Neural cell (in vitro differentiated cells): ENCODE measurements around the gene VPS13D. TPM values are rescaled to one million over a fixed set of nuclear protein-coding genes. Genes with fewer than 3 reads are reported as not detected.

Experiments
- H2AFZ ChIP-seq: fragments of 200-600, 300-800 bp; sonication (generic), shearing (Covaris generic); 2 replicates; pipeline ENCODE4 v1.6.0; 2014; ENCODE audit warnings: low read depth, mild to moderate bottlenecking, antibody characterized with exemption, low read length, moderate library complexity
- H3F3A ChIP-seq: fragments of 200-600 bp; shearing (Covaris generic); 2 replicates; pipeline ENCODE4 v1.6.1; 2016; ENCODE audit warnings: mild to moderate bottlenecking, moderate library complexity, mixed read lengths, antibody characterized with exemption, low read length; ENCODE audit not compliant: insufficient read depth, poor library complexity, severe bottlenecking
- H3K27ac ChIP-seq: fragments of 200-600, 300-800 bp; sonication (generic), shearing (Covaris generic); 2 replicates; pipeline ENCODE4 v1.5.1; 2014; ENCODE audit warnings: mild to moderate bottlenecking, low read length, moderate library complexity
- H3K27me3 ChIP-seq: fragments of 300-800, 200-600 bp; sonication (generic), shearing (Covaris generic); 2 replicates; pipeline ENCODE4 v1.6.0; 2014; ENCODE audit warnings: mild to moderate bottlenecking, low read depth, low read length, moderate library complexity; ENCODE audit not compliant: insufficient read depth
- H3K36me3 ChIP-seq: fragments of 300-800, 200-600 bp; sonication (generic), shearing (Covaris generic); 2 replicates; pipeline ENCODE4 v1.5.1; 2014; ENCODE audit warnings: mild to moderate bottlenecking, antibody characterized with exemption, low read length, moderate library complexity; ENCODE audit not compliant: insufficient read depth
- H3K4me2 ChIP-seq: fragments of 300-800, 200-600 bp; sonication (generic), shearing (Covaris generic); 2 replicates; pipeline ENCODE4 v1.6.0; 2014; ENCODE audit warnings: mild to moderate bottlenecking, low read length
- H3K4me3 ChIP-seq: fragments of 300-800, 200-600 bp; sonication (generic), shearing (Covaris generic); 2 replicates; pipeline ENCODE4 v1.5.1; 2014; ENCODE audit warnings: mild to moderate bottlenecking, low read length, moderate library complexity
- H3K79me2 ChIP-seq: fragments of 200-600 bp; shearing (Covaris generic); replicated peaks from 2 replicates; pipeline ENCODE4 v1.6.0; 2014; ENCODE audit warnings: mild to moderate bottlenecking, low read length, moderate library complexity; ENCODE audit not compliant: insufficient read depth
- H3K9ac ChIP-seq: fragments of 300-800, 200-600 bp; sonication (generic), shearing (Covaris generic); 2 replicates; pipeline ENCODE4 v1.6.1; 2016; ENCODE audit warnings: mild to moderate bottlenecking, low read length, mixed read lengths
- H3K9me2 ChIP-seq: fragments of 200-600 bp; shearing (Covaris generic); 2 replicates; pipeline ENCODE4 v1.6.1; 2016; ENCODE audit warnings: mild to moderate bottlenecking, low read length, mixed read lengths; ENCODE audit not compliant: insufficient read depth
- H3K9me3 ChIP-seq: fragments of 200-600, 300-800 bp; sonication (generic), shearing (Covaris generic); 2 replicates; pipeline ENCODE4 v1.6.1; 2016; ENCODE audit warnings: mild to moderate bottlenecking, mixed run types, low read length, moderate library complexity, mixed read lengths
- H4K20me1 ChIP-seq: fragments of 200-600 bp; shearing (Covaris generic); 2 replicates; pipeline ENCODE4 v1.6.1; 2016; ENCODE audit warnings: mild to moderate bottlenecking, mixed run types; ENCODE audit not compliant: insufficient read depth
- CTCF ChIP-seq: fragments of 450-650 bp; IDR thresholded peaks from 2 replicates; pipeline ENCODE4 v1.5.1; 2014; ENCODE audit warnings: antibody characterized with exemption, mild to moderate bottlenecking, moderate library complexity; ENCODE audit not compliant: poor library complexity, severe bottlenecking
- EP300 ChIP-seq: fragments of 450-650 bp; conservative IDR thresholded peaks from 2 replicates; pipeline ENCODE4 v1.6.1; 2014; ENCODE audit warnings: antibody characterized with exemption, mild to moderate bottlenecking, moderate library complexity; ENCODE audit not compliant: poor library complexity, severe bottlenecking
- EZH2 ChIP-seq: fragments of 200-600, 300-800 bp; shearing (Covaris generic), sonication (generic); IDR thresholded peaks from 2 replicates; pipeline ENCODE4 v1.6.1; 2014; ENCODE audit warnings: antibody characterized with exemption, low read length, borderline replicate concordance, mild to moderate bottlenecking; ENCODE audit not compliant: insufficient read depth, poor library complexity, severe bottlenecking
- MXI1 ChIP-seq: fragments of 450-650 bp; conservative IDR thresholded peaks from 2 replicates; pipeline ENCODE4 v1.6.1; 2014; ENCODE audit warnings: antibody characterized with exemption, mild to moderate bottlenecking; ENCODE audit not compliant: poor library complexity, severe bottlenecking
- POLR2AphosphoS5 ChIP-seq: IDR thresholded peaks from 2 replicates; pipeline ENCODE4 v1.6.1; 2012
- RAD21 ChIP-seq: fragments of 450-650 bp; conservative IDR thresholded peaks from 2 replicates; pipeline ENCODE4 v1.6.1; 2014; ENCODE audit warnings: antibody characterized with exemption, mild to moderate bottlenecking, moderate library complexity
- SMC3 ChIP-seq: fragments of 450-650 bp; conservative IDR thresholded peaks from 2 replicates; pipeline ENCODE4 v1.6.1; 2014; ENCODE audit warnings: antibody characterized with exemption, mild to moderate bottlenecking, moderate library complexity; ENCODE audit not compliant: poor library complexity
- TAF1 ChIP-seq: IDR thresholded peaks from 2 replicates; pipeline ENCODE4 v1.6.1; 2012; ENCODE audit warnings: low read depth
- polyA plus RNA-seq: library from polyadenylated mRNA; depleted of rRNA; stranded (reverse); fragments of >200 nt; gene quantifications from 2 replicates; pipeline ENCODE4 v1.2.3, GENCODE V29; 2014
- TF ChIP-seq, protein P1 (sequence below): IDR thresholded peaks from 2 replicates; pipeline ENCODE4 v1.6.1; 2012; ENCODE audit warnings: borderline replicate concordance

VPS13D gene
- polyA plus RNA-seq, 1 donor from 2014 or later: 24.5 TPM

- Histone ChIP-seq H3F3A (no peaks in the 10 kb centered on the region), H3K36me3 (peaks cover 2% of the 10 kb centered on the region)
Measured at GRCh38 chr1:12244078-12244477, 14.2 kb downstream of the VPS13D start.

GRCh38 chr1:12244585-12244984 lies 14.8 kb downstream of the VPS13D start:
- Histone ChIP-seq H3K4me2 (no peak overlapping the region), H3K9me2 (no peaks in the 10 kb centered on the region), H3K79me2 (no peaks in the 10 kb centered on the region), H3K9me3 (no peaks in the 10 kb centered on the region), H4K20me1 (no peaks in the 10 kb centered on the region), H2AFZ (no peak overlapping the region), H3F3A (no peaks in the 10 kb centered on the region), H3K36me3 (peaks cover 5% of the 10 kb centered on the region), H3K27me3 (no peaks in the 10 kb centered on the region), H3K9ac (no peak overlapping the region), H3K27ac (no peak overlapping the region), H3K4me3 (no peak overlapping the region)
- TF ChIP-seq CTCF: no peak
- TF ChIP-seq EP300: no peak
- TF ChIP-seq, protein P1, sequence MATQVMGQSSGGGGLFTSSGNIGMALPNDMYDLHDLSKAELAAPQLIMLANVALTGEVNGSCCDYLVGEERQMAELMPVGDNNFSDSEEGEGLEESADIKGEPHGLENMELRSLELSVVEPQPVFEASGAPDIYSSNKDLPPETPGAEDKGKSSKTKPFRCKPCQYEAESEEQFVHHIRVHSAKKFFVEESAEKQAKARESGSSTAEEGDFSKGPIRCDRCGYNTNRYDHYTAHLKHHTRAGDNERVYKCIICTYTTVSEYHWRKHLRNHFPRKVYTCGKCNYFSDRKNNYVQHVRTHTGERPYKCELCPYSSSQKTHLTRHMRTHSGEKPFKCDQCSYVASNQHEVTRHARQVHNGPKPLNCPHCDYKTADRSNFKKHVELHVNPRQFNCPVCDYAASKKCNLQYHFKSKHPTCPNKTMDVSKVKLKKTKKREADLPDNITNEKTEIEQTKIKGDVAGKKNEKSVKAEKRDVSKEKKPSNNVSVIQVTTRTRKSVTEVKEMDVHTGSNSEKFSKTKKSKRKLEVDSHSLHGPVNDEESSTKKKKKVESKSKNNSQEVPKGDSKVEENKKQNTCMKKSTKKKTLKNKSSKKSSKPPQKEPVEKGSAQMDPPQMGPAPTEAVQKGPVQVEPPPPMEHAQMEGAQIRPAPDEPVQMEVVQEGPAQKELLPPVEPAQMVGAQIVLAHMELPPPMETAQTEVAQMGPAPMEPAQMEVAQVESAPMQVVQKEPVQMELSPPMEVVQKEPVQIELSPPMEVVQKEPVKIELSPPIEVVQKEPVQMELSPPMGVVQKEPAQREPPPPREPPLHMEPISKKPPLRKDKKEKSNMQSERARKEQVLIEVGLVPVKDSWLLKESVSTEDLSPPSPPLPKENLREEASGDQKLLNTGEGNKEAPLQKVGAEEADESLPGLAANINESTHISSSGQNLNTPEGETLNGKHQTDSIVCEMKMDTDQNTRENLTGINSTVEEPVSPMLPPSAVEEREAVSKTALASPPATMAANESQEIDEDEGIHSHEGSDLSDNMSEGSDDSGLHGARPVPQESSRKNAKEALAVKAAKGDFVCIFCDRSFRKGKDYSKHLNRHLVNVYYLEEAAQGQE: no peak
- no peak for TF ChIP-seq POLR2AphosphoS5
- TF ChIP-seq TAF1: no peak
- no peak for TF ChIP-seq EZH2
- TF ChIP-seq RAD21: no peak
- no peak for TF ChIP-seq SMC3
- TF ChIP-seq MXI1: no peak

More at GRCh38 chr1:12244078-12244477, 14.2 kb downstream of the VPS13D start:
- H4K20me1 ChIP-seq: no peaks in the 10 kb centered on the region
- no peak for TF ChIP-seq EZH2
- TF ChIP-seq, protein P1: no peak
- no peak for TF ChIP-seq SMC3
- TF ChIP-seq POLR2AphosphoS5: no peak
- TF ChIP-seq RAD21: no peak
- TF ChIP-seq EP300: no peak
- TF ChIP-seq TAF1: no peak
- H3K9me2 ChIP-seq: no peaks in the 10 kb centered on the region
- H3K27ac ChIP-seq: no peak overlapping the region
- no peaks in the 10 kb centered on the region for H3K79me2 ChIP-seq
- H2AFZ ChIP-seq: no peak overlapping the region
- H3K27me3 ChIP-seq: no peaks in the 10 kb centered on the region
- no peaks in the 10 kb centered on the region for H3K9me3 ChIP-seq
- H3K9ac ChIP-seq: no peak overlapping the region
- no peak overlapping the region for H3K4me2 ChIP-seq
- H3K4me3 ChIP-seq: no peak overlapping the region
